ENCODE measurements around the gene FYB1.

FYB1 gene

DNA sequence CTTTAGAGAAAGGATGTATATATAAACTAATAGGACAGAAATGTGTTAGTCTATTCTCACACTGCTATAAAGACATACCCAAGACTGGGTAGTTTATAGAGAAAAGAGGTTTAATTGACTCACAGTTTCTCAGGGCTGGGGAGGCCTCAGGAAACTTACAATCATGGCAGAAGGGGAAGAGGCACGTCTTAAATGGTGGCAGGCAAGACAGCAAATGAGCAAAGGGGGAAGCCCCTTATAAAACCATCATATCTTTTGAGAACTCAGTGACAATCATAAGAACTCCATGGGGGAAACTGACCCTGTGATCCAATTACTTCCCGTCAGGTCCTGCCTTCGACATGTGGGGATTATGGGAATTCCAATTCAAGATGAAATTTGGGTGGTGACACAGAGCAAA, 136.4 kb downstream of the FYB1 start:
- no peak for DNase-seq (ENCODE audit: low read depth, low spot score)

DNA sequence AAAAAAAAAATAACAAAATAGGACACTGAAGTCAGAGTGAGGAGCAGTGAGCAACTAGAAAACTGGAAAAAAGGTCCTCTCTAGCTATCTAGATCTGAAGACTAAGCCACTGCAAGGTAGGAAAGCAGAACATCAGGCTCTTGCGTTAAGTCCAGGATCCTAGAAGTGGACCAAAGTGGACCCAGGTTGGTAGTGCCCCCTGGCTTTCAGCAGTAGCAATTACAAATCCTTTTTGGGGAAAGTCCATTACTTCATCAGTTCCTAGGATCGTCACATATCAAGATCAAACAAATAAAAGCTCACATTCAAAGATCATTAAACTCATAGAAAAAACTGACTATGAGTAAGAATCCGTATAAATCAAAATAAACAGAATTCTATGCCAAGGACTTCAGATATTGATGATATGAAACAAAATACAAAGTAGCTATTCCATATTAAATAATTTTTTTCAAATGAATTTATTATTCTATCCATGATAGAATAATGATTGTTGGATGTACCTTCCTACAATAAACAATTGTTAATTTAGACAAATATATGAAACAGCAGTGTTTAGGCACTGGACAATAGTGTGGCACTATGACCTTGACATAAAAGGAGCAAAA, 138.7 kb downstream of the FYB1 start:
- DNase-seq (ENCODE audit: low read depth, low spot score), result peak; percentile 58

- DNase-seq (ENCODE audit: low read depth, low spot score), result no peak
Measured at GRCh38 chr5:39080168-39080567, 139.2 kb downstream of the FYB1 start.

DNA sequence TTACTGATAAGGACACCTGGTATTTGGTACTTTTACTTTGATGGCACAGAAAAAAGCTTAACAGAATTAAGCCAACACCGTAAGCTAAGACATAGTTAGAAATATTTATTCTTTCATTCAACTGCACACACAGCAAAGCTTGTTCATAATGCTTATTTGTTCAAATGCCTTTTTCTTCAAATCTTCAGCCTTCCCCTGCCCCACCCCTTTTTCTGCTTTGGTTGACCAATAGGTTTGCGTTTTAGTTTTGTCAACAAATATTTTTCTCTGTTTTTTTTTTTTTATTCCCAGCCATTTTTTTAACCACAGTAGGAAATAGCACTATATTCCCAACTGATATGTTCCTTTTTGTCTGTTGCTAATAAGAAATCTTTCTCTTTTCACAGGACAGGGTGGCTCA, 140.2 kb downstream of the FYB1 start:
- no peak for DNase-seq (ENCODE audit: low read depth, low spot score)

GRCh38 chr5:39076757-39077728, 142.3 kb downstream of the FYB1 start:
- peak; percentile 15 for DNase-seq (ENCODE audit: low read depth, low spot score)

GRCh38 chr5:39076101-39076756, 143.1 kb downstream of the FYB1 start:
- DNase-seq (ENCODE audit: low read depth, low spot score), result no peak

GRCh38 chr5:39074017-39074814, 145.1 kb downstream of the FYB1 start, which contains the start of gene RICTOR:
Gene RICTOR (minus strand): TSS chr5:39074399. CDS start chr5:39074377, 22 bp downstream.
- DNase-seq (ENCODE audit: low read depth, low spot score), result peak; percentile 95

DNA sequence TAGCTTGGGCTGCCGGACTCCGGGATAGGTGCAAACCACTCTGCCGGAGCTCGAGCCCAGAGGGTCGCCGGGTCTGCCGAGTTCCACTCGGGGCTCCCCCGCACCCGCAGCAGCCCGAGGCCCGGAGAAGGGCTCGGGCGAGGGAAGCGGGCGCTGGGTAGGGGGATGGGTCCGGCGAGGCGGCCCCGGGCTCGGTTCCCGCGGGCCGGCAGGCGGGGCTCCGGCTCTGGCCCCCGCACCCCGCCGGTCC, 145.7 kb downstream of the FYB1 start:
- no peak for DNase-seq (ENCODE audit: low read depth, low spot score)

DNA sequence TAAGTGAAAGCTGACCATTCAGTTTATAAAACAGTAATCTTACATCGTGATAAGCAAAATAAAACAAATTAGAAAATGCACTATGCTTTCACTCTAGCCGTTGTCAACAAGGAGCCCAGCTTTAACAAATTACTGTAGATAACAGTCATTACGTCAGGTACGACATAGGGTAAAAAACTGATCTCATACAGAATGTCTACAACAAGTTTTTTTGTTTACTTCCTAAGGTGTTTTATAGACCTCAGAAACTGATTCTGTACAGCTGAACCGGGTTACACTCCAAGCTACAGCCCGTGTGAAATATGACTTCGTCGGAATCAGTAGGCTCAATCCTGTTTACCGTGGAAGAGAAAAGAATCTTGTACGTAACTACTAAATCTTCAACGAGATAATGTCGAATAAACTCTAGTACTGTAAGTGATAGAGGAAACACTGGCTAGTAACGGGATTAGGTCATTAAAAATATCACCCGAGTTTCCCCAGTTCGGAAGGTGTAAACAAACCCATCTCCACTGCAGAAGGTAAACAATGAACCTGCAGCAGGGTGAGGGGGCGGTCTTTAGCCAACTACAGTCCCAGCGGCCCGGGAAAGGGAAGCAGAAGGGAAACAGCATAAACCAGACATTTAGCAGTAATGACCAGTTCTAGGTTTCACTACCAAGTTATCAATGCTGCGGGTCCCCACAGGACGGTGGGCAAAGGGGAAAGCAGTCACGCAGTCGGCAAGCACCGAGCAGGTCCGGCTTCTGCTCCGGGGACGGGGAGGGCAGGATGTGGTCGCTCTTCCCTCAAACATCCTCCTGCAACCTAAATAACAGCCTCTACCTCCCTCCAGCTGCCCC, 146.2 kb downstream of the FYB1 start:
- peak; percentile 70 for DNase-seq (ENCODE audit: low read depth, low spot score)

- no peak for DNase-seq (ENCODE audit: low read depth, low spot score)
Measured at GRCh38 chr5:39068099-39068498, 151.3 kb downstream of the FYB1 start.

GRCh38 chr5:39064450-39064849, 154.9 kb downstream of the FYB1 start:
- no peak for DNase-seq (ENCODE audit: low read depth, low spot score)

DNA sequence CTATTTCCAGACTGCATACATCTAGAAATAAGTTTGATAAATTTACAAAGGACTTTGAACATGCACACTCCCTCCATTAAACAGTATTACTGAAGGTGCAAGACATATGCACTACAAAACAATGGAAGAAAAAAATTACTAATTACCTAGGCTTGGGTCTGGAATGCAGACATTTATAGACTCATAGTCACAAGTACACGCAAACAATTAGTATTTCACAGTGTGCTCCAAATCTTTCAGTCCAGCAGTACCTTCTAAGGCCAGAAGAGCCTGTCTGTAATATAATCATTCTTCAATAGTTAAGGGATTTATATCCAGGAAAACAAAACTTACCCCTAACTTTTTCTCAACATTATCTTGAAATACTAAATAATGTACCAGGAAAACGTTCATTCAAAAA, 156.3 kb downstream of the FYB1 start:
- DNase-seq (ENCODE audit: low read depth, low spot score), result no peak

DNA sequence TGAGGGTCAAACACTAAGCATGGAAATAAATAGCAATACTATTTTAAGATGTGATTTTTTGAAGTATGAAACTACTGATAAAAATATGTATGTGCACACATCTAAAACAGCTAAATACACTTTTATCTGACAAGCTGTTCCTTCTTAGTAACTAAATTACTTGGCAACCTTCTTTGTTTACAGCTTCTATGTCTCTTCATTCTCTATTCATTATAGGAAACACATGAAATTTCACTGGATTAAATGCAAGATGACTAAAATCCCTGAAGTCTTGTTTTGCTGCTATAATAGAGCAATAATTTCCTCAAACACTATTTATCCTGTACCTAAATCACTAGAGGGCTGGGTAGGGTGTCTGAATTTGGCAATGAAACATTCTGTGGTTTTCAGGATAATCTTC, 156.8 kb downstream of the FYB1 start:
- no peak for DNase-seq (ENCODE audit: low read depth, low spot score)

GRCh38 chr5:39062104-39062503, 157.3 kb downstream of the FYB1 start:
- no peak for DNase-seq (ENCODE audit: low read depth, low spot score)

DNA sequence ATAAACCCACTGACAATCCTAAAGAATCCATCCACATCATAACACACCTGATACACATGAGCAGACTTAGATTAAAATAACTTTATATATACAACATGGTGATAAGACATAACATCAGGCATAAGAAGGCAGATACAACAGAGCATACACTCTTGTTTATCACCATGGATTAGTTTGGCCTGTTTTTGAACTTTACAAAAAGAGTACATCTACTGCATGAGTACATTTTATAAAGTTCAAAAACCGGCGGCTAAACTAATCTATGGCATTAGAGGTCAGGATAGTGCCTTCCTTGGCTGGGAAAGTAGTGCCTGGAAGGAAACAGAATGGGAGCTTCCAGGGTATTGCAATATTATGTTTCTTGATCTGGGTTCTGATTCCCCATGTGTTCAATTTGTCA, 160.3 kb downstream of the FYB1 start:
- DNase-seq (ENCODE audit: low read depth, low spot score), result no peak

DNA sequence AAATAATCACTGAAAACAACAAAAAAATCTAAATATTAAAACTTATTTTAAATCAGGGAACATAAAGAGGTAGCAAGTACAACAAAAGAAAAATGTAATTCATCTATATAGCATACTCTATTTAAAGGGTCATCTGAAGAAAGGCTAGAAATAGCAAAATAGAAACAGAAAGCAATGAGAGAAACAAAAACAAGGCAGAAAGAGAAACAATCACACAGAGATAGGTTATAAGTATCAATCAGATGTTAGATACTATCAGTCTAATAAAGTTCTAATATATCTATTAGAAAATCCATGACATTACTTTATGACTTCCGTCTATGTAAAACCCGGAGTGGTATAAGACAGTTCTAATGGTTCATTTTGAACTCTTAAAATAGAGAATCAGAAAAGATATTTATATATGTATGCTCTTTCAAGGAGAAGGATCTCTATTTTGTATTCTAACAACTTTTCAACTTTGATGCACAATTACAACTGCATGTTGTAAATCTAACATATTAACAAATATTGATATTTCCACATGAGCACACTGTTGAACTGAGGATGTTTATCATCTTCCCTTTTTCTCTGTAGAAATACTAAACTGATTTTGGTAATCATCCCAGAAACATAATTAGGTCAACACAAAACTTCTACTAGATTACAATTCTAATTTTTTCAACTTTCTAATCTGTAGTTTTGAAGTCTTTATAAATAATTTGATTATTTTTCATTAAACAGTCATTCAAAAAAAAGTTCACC, 161.0 kb downstream of the FYB1 start:
- no peak for DNase-seq (ENCODE audit: low read depth, low spot score)

DNA sequence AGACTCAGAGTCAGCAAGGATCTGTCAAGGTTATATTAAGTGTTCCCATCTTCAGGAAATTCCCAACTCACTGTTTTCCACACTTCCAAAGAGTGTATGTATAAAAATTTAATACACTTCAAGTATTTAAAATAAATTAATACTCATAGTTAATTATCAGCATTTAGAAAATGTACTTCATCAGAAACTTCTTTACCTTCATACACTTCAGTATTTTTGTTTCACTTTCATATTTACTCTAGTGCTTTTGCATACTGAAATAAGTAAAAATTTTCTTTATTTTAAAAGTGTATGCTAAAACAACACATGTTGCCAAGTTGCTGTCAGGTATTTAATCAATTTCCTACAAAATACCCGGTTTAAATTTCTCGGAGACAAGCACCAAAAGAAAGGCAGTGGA, 161.6 kb downstream of the FYB1 start:
- DNase-seq (ENCODE audit: low read depth, low spot score), result no peak

GRCh38 chr5:39055768-39056398, 163.5 kb downstream of the FYB1 start:
- DNase-seq (ENCODE audit: low read depth, low spot score), result no peak

Measured in astrocyte of the hippocampus (primary cell).